ENCODE measurements around the gene SDK2.

Gene SDK2

DNA sequence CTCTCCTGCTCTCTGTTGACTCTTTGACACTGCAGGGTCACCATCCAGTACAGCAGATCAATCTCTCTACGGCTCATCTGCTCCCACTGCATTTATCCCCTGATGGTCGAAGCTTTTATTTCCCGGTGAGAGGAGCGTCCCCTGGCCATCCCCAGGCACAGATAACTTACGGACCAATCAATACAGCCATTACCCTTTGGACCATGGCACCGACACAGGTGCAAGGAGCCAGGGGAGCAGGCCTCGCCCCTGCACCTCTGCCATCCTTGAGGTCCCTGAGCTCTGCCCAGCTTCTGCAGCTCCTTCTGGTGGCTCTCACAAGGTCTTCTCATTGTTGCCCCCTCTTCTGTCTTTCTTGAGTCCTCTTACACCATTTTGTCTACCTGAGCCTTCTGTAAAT, 115.6 kb downstream of the SDK2 start:
- FAIRE-seq = no peak

DNA sequence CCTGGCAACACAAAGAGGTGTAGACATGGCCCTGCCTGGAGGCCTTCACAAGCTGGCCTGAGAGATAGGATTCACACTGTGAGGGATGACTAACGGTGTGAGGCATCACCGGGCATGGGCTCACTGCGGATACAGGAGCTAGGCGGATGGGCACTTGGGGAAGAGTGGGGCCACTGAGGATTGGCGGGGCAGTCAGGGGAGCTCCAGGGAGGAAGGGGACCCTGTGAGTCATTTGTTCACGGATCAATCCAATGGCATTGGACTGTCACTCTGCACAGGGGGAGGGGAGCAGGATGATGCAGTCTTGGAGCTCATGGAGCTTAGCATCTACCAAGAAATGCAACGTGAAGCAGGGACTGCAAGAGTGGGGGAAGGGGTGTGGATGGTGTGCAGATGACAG, 117.3 kb downstream of the SDK2 start:
- no peak for FAIRE-seq

DNA sequence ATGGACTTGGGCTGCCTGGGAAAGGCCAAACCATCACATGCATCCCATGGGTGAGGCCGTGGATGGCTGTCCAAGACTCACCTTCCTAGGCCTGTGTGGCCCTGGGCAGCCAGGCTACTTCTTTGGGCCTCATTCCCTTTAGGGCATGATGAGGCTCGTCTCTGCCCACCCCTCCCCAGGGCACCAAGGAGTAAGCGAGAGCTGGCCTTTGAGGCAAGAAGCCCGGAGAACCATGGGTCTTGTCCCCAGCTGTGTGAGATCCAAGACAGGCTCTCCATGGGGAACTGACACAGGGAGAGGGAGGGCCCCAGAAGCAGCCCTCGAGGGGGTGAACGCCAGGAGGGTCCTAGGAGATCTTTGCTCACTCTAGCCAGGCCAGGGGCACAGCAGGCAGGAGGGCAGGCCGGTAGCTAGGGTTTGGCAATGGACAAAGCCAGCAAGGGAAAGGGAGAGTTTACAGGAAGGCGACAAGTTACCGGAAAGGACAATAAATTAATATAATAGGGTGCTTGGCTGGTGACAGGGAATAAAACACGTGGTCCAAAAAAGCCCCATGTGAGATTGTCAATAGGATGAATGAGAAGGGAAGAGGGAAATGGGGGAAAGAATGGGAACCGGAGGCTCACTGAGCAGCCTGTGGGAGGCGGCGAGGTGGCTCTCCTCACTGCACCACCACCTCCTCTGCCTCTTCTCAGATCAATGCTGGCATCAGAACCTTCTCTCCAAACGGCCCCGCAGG, 119.1 kb downstream of the SDK2 start:
- FAIRE-seq = no peak

DNA sequence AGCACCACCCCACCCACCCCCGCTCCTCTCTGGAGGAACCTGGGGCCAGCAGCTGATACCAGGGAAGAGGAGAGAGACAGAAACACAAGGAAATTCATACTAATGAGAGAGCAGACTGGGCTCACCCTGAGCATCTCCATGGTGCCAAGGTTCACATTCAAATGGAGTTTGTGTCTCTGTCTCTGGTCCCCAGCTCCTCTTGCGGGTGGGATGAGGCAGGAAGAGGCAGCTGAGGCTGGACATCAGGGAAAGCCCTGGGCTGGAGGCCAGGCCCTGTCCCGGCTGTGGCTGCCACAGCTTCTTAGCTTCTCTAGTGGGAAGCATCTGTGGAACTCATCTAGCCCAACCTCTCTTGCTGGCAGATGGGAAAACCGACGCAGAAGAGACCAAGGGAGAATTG, 121.5 kb downstream of the SDK2 start:
- no peak for FAIRE-seq

DNA sequence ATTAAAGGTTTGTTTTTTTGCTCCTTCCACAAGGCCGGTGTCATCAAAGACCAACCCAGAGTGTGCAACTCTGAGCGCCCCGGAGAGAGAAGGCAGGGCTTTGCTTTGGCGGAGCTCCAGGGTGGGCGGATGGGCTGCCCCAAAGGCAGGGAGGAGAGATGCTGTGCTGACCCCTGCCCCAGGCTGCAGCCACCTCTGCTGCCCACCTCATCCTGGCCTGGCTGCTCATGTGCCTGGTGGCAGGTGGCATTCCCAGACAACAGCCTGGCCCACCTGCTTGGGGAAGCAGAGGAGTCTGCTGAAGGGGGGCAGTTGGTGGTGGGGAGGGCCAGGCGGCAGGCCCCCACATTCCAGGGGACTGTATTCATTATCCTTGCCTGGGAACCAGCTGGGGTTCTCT, 122.1 kb downstream of the SDK2 start:
- no peak for FAIRE-seq

DNA sequence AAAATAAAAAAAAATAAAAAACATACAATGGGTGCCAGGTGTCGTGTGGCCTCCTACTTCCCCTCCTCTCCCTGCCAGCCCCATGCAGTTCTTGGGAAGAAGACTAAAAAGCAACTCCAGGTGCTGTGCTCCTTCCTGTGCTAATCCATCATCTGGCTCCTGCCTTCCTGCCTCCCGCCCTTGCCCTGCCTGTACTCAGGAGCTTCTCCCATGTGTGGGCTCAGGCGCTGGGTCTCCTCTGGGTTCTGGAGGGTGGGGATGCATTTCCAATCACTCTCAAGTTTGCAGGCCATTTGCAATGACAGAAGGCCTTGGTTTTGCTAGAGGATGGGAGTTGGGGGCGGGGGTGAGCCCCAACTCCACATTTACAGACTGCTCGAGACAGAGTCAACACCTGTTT, 122.9 kb downstream of the SDK2 start:
- FAIRE-seq = no peak

DNA sequence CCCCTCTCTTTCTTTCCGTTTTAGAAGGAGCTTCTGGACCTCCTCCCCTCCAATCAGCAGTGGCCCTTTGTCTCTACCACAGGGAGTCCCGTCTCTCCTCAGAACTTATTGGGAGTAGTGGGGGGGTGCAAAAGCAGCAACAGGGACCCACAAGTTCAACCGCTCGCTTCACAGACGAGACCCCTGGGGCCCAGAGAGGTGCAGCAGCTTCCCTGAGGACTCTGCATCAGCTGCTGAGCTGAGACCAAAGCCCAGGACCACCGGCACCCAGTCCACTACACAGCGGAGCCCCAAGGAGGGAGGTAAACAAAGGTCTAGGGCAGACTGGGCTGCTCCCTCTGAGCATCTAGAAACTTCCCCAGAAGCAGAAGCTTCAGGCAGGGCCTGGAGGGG, 123.9 kb downstream of the SDK2 start:
- no peak for FAIRE-seq

DNA sequence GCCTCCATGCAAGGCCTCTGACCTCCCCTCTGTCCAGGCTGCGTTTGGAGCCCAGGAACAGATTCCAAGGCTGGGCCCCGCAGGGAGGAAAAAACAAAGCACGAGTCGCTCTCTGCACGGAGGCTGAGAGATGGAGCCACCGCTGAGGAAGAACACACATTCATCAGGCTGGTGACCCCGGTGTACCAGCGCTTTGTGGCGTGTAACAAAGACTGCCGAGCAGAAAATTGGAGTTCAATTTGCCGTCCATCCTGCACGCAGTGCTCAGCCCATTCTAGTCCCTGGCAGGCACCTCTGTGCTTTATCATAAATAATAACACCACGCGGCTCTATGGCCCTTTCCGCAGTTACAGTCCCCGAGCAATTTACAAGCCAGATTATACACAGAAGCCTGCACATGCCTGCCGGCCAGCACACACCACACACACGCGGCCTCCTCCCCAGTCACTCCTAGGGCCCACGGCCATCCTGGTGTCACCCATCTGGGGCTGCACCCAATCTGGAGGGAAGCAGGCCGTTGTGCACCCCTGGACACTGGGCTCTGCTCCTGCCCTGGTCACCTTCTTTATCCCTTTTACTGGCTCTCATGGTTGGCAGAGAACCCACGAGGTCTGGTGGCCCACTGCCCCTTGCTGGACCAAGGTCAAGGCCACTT, 124.4 kb downstream of the SDK2 start:
- FAIRE-seq = no peak

DNA sequence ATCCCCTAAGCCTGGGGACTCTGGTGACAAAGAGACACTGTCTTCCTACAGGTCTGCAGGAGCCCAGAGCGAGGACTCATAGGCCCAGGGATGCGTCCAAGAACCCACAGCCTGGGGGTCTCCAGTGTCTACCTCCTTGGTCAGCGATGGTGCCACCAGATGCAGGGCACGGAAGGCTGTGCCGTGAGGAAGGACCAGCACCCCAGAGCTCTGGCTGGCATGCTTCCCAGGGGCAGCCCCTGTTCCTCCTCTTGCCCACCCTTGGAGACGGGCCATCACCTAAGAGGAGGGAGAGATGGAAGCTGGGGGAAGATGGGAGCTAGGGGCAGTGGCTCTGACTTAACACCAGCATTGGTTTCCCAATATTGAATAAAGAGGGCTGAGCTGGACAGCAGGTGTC, 125.2 kb downstream of the SDK2 start:
- FAIRE-seq = no peak

DNA sequence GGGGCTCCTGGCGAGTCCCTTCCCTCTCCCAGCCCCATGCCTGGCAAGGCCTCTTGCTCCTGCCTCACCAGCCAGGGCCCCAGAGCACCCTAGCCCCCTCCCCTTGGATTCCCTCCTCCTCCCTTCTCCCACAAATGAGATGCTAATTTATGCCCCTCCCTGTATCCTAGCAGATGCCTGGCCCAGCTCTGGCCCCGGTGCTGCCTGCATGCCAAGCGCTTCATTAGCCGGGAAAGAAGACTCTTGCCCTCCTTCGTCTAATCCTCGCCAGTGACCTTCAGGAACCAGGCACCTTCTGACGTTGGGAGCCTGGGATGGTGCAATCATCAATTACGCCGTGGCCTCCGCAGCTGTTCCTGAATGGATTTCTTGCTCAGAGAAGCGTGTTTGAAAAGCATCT, 127.8 kb downstream of the SDK2 start:
- FAIRE-seq = no peak

DNA sequence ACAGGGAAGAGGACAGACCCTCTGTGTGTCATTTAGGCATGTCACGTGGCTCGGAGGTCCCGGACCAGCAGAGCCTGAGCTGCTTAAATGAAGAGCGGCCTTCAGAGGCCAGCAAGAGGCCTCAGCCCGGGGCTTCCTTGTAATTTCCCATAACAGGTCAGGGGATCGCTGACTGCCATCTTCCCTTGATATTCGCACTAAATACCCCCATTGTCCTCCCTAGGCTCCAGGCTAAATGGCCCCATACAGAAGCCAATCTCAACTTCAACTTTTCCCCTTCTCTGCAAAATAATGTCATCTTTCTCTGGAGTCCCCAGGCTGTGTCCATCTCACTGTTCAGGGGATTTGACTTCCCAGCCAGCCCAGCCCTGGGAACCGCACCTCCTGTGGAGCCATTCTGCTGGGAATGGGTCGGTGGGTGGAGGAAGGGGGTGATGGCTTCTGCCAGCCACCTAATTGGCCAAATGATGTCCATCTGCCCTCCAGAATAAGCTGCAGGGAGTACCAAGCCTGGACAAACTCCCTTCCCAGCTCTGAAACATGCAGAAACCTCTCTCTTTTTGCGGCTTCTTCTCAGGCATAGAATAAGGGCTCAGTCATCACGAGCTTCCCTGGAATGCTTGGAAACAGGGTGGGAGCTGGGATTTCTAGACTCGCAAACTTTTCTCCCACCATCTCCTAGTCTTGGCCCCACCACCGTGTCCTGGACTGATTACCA, 129.9 kb downstream of the SDK2 start:
- no peak for FAIRE-seq

DNA sequence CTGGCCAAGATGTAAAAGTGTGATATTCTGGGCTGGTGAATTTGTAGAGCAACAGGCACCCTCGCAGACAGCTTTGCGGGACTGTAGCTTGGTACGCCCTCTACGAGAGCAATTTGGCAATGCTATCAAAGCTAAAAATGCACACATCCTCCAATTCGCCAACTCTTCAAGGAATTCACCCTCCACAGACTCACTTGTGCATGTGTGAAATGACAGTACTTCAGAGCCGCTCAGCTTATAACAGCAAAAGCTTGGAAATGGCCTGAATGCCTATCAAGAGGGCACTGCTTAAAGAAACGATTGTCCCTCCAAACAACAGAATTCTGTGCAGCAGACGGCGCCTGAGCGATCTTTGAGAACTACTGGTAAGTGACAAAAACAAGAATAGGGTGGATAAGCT, 130.8 kb downstream of the SDK2 start:
- no peak for FAIRE-seq

DNA sequence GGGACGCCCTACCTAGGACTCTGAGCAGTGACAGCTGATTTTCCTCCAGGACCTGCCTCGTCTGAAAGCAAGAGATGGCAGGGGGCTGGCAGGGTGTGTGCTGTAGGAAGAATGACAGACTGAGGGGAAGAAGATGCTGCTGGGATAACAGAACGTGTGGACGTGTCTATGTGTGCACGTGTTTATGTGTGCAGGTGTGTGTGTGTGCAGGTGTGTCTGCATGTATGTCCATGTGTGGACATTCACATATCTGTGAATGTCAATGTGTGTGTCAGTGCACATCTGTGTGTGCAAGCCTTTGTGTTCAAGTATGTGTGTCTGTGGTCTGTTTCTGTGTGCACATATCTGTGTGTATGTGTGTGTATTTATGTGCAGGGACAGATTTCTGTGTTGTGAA, 132.5 kb downstream of the SDK2 start:
- FAIRE-seq = no peak

DNA sequence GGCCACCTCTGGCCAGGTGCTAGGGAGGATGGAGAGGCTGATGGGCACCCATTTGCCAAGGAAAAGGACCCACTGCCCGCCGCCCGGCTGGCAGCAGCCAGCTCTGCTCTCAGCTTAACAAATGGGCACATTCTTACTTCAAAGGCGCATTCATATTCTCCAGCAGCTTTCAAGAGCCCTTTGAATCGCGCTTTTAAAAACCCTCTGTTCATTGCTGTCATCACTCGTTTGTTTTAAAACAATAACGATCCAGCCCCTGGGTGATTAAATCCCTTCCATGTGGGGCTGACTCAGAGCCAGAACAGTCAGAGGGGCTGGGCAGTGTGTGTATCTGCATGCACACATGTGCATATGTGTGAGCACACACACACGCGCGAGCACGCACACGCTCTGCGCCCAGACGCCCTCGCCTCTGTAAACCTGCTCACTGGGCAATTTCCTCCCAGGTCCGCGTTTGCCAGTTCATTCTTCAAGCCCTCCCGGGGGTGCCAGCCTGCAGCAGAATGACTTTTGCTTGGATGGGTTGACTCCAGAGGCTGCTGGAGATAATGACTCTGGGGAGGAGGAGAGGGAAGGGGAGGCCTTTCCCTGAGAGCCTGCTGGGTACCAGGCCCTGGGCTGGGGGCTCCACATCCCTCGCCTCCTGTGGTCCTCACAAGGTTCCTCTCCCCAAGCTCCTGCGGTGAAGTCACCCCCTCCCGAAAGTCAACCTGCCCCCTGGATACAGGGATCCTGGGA, 133.1 kb downstream of the SDK2 start:
- no peak for FAIRE-seq

DNA sequence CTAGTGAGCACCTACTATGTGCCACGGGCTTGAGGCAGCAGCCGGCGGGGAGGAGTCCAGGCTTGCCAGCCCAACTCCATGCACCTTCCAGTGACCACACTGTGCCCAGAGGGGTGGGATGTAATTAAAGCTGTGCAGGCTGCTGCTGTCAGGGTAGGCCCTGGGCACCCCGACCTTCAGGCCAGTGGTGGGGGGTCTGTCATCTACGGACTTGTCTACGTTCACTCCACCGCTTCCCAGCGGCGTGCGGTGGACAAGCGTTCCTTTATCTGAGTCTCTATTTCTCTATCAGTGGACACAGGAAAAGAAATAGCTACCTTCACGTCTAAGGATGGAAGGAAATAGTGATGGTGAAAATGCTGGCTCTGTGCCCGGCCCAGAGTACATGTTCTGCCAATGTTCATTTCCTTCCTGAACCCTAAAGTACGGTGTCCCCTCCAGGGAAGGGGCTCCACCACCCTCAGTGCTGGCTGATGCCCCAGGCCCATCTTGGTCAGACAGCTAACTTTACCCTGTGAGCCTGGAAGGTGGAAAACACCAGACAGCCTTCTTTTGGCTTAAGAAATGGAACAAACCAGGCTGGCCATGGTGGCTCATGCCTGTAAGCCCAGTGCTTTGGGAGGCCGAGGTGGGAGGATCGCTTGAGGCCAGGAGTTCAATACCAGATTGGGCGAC, 135.2 kb downstream of the SDK2 start:
- FAIRE-seq = no peak

DNA sequence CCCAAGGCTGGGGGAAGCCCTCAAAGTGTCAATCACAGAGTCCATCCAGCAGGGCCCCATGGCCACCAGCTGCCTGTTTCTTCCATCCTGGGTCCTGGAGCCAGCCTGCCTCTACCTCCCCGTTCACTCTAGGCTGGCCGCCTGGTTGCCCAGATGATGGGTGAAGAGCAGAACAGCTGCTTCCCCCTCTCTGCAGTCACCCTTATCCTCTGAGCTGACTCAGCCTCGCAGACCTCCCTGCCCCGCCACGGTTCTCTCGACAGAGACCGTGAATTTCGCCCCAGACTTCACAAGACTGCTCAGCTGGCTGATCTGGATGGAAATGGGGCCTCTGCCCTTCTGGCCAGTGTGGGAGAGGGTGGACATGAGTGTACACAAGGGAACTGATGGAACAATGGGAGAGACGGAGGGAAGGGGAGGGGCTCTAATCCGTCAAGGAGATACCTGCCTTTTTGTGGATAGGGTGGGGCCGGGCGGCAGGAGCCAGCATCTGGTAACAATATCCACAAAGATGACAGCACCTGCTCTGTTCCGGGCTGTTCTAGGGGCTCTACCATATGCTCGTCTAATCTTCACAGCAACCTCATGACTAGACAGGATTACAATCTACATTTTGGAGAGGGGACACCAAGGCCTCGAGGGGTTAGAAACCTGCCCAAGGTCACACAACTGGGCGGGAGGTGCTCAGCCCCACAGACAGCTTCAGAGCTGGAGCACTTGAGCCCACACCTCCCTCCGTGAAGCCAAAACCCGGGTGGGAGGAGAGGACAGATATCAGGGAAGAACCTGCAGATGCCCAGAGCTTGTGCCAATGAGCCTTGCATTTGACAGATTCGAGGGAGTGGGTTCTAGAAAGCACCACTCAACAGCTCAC, 136.0 kb downstream of the SDK2 start:
- no peak for FAIRE-seq

DNA sequence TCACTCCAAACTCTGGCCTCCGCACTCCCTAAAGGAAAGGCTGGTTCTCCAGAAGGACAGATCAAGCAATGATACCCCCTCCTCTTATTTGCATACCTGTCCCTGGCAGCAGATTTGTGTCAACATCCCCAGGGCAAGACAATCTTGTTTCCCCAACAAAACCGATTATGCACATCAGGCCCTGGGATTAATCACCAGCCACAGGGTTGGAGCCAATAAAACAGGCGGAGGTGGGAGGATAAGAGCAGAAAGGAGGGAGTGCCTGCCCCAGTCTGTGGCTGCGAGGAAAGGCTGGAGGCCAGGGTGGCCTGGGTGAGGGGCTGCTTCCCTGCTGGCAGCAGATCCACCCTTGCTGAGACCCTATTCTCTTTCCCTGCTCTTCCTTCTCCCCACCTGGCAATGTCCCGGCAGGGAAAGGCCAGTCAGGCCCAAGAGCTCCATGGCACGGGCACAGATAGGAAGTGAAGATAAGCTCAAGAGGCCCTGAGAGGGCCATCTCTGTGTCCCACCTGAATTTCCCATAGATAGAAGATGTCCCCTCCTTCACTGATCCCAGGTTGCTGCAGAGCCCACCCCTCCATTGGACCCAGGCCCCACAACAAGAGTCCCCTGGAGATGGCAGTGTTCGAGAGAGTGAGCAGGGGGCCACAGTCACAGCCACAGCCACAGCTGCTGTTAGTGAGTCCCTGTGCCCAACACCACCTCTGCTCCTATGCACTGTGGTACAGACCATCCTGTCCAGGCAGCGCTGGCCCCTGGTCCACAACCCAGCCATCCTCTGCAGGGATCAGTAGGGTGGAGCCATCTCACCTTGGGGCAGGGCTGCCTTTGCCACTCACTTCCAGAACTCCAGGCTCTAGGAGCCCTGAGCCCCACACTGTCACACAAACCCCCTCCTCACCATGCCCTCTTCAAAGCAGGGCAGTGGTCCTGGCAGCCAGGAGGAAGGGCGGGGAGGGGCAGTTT, 137.5 kb downstream of the SDK2 start:
- no peak for FAIRE-seq

DNA sequence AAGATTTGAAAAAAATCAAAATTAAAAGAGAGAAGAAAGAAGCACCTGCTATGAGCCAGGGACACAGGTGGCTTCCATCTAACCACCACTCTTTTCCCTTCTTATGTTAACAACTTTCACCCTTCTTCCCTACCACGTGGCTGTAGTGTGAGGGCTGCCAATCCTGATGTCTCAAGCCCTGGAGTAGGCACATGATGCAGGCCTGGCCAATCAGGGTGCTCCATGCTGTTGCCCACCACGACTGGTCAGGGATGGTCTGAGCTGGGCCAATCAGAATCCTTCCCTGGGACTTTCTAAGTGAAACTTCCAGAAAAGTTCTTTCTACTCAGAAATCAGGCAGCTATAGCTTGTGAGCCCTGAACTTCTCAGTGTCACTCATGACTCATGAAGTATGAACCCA, 140.7 kb downstream of the SDK2 start:
- FAIRE-seq = no peak

DNA sequence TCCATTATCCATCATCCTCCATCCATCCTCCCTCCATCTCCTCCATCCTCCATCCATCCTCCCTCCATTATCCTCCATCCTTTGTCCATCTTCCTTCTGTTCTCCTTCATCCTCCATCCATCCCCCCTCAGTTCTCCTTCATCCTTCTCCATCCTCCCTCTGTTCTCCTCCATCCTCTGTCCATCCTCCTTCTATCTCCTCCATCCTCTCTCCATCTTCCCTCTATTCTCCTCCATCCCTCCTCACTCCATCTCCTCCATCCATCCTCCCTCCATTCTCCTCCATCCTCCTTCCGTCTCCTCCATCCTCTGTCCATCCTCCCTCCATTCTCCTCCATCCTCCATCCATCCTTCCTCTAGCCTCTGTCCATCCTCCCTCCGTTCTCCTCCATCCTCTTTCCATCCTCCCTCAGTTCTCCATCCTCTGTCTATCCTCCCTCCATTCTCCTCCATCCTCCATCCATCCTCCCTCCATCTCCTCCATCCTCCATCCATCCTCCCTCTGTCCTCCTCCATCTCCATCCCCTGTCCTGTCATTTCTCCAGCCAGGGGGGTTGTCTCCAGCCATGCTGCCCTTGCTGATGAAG, 143.7 kb downstream of the SDK2 start:
- no peak for FAIRE-seq

DNA sequence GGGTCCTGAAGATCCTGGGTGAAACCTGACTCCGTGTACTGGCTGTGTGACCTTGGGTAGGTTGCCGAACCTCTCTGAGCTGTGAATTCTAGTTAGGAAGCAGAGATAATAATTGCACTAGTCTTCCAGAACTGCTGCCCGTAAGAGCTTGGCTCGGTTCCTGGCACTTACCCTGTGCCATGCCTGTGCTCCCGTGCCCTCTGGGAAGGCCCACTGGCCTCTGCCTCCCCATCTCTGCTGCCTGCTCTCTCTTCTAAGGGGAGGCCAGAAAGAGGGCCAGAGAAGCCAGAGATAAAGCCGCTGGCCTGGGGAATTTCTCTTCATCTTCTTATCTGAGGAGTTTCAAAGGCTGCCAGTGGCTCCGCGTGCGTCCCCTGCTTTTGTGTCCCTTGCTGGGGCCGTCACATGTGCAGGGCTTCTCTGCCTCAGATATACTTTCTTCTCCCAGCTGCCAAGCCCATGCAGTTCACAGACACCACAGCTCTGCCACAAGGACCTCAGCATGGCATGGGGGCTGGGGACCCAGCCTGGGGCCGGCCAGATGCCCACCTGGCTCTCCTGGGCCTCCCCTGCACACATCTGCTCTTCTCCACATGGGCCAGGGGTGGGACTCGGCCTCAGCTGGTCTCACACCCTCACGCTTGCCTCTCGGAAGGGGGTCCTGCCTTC, 145.2 kb downstream of the SDK2 start:
- no peak for FAIRE-seq

Measured in islet of Langerhans (tissue), 1 donor.